Measurements from ENCODE around the gene AARS1. TPM values are rescaled to one million over a fixed set of nuclear protein-coding genes. Genes with fewer than 3 reads are reported as not detected.
A peak's percentile ranks its signal among the peaks of the same experiment; 100 is the strongest.
"Not testable (repeated sequence)": the region's sequence is repeated elsewhere in the genome, so short reads cannot be mapped to it uniquely, and the experiment has no call there.

AARS1 gene
- polyA plus RNA-seq, 1 of the 3 experiments (the other 2 are of a cell fraction) = 70.5 TPM

DNA sequence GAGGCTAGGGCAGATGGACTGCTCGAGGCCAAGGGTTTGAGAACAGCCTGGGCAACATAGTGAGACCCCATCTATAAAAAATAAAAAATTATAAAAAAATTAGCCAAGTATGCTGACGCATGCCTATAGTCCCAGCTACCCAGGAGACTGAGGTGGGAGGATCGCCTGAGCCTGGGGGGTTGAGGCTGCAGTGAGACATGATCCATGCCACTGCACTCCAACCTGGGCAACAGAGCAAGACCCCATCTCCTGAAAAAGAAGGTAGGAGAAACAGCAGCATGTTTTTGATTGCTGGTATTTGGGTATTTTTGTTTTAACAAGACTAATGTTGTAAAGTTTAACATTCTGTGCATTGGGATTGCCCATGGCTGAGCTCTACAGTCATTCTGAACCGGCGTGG is 48.5 kb upstream of the AARS1 start:
- H3K4me3 ChIP-seq (ENCODE audit: low read depth in 2 of 2, low read length in 1 of 2) = no peak overlapping the region
- no peak overlapping the region for H3K27ac ChIP-seq (ENCODE audit: low read depth in 2 of 2, low read length in 1 of 2)
- no peaks in the 10 kb centered on the region for H3K4me1 ChIP-seq (ENCODE audit: control insufficient read depth in 1 of 2, insufficient read depth in 2 of 2, low read depth in 1 of 2, low read length in 1 of 2)
- peaks cover 19 to 21% of the 10 kb centered on the region in 2 experiments for H3K36me3 ChIP-seq (replicated peaks in 1 of 2; ENCODE audit: control insufficient read depth in 1 of 2, insufficient read depth in 2 of 2, low read length in 1 of 2)
- no peaks in the 10 kb centered on the region for H3K9me3 ChIP-seq
- H3K9me2 ChIP-seq = no peaks in the 10 kb centered on the region
- no peak overlapping the region for H3K4me2 ChIP-seq
- no peaks in the 10 kb centered on the region for H3K27me3 ChIP-seq (ENCODE audit: insufficient read depth)
- ChIA-PET POLR2A (no interaction called here), CTCF (interaction anchor here (1.1 kb wide), 1 partner anchor 12 kb away, joined by 3 read pairs; no protein-coding TSS in a partner anchor)
- no peak overlapping the region for H2AFZ ChIP-seq (ENCODE audit: low read depth)
- WGBS (ENCODE audit: low lambda C conversion rate) = 94% methylated on average over 5 of the region's 5 CpGs
- no peak overlapping the region for H3K9ac ChIP-seq
- no peaks in the 10 kb centered on the region for H3K79me2 ChIP-seq (ENCODE audit: insufficient read depth)
- TF ChIP-seq RAD21 (IDR thresholded peaks at IDR 0.05; ENCODE audit: low read length) = no peak
- no peak for TF ChIP-seq SMC3 (IDR thresholded peaks at IDR 0.05; ENCODE audit: low read depth, low read length)
- TF ChIP-seq, protein P1, sequence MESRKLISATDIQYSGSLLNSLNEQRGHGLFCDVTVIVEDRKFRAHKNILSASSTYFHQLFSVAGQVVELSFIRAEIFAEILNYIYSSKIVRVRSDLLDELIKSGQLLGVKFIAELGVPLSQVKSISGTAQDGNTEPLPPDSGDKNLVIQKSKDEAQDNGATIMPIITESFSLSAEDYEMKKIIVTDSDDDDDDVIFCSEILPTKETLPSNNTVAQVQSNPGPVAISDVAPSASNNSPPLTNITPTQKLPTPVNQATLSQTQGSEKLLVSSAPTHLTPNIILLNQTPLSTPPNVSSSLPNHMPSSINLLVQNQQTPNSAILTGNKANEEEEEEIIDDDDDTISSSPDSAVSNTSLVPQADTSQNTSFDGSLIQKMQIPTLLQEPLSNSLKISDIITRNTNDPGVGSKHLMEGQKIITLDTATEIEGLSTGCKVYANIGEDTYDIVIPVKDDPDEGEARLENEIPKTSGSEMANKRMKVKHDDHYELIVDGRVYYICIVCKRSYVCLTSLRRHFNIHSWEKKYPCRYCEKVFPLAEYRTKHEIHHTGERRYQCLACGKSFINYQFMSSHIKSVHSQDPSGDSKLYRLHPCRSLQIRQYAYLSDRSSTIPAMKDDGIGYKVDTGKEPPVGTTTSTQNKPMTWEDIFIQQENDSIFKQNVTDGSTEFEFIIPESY (IDR thresholded peaks at IDR 0.05; ENCODE audit: borderline replicate concordance, low read depth) = no peak
- TF ChIP-seq NFIC (IDR thresholded peaks at IDR 0.05; ENCODE audit: borderline replicate concordance) = no peak
- no peak for TF ChIP-seq SIN3A (IDR thresholded peaks at IDR 0.05; ENCODE audit: borderline replicate concordance, low read depth, low read length)
- H3F3A ChIP-seq (replicated peaks; ENCODE audit: insufficient read depth) = peaks cover 4% of the 10 kb centered on the region
- H4K20me1 ChIP-seq (ENCODE audit: insufficient read depth) = no peaks in the 10 kb centered on the region
- no peak for DNase-seq

DNA sequence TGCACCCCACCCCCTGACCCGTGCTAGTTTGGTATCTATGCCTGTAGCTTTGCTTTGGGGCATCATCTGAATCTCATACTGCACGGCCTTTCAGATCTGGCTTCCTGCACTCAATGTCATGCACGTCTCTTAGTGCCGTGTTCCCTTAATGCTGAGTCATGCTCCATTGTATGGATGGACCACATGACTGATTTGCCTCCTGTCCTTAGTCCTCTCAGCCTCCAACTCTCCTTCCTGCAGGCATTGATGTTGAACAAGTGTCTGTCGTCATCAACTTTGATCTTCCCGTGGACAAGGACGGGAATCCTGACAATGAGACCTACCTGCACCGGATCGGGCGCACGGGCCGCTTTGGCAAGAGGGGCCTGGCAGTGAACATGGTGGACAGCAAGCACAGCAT is 43.4 kb upstream of the AARS1 start:
- 83% methylated on average over 5 of the region's 12 CpGs for WGBS (ENCODE audit: low lambda C conversion rate)
- H3K4me2 ChIP-seq; H3K9me3 ChIP-seq; H3K79me2 ChIP-seq (ENCODE audit: insufficient read depth); H2AFZ ChIP-seq (ENCODE audit: low read depth); H3K27ac ChIP-seq (ENCODE audit: low read depth in 2 of 2, low read length in 1 of 2); H3K4me3 ChIP-seq (ENCODE audit: low read depth in 2 of 2, low read length in 1 of 2); DNase-seq; H3K4me1 ChIP-seq (ENCODE audit: control insufficient read depth in 1 of 2, insufficient read depth in 2 of 2, low read depth in 1 of 2, low read length in 1 of 2); H3K9ac ChIP-seq; H3F3A ChIP-seq (replicated peaks; ENCODE audit: insufficient read depth); POLR2A ChIA-PET; H3K9me2 ChIP-seq; H3K27me3 ChIP-seq (ENCODE audit: insufficient read depth); H4K20me1 ChIP-seq (ENCODE audit: insufficient read depth): not testable (repeated sequence)
- CTCF ChIA-PET = interaction anchor here (0.8 to 1.9 kb wide), 3 partner anchors 11 to 182 kb away, joined by 3 to 4 read pairs (median 3); no protein-coding TSS in a partner anchor
- peaks cover 24 to 38% of the 10 kb centered on the region in 2 experiments for H3K36me3 ChIP-seq (replicated peaks in 1 of 2; ENCODE audit: control insufficient read depth in 1 of 2, insufficient read depth in 2 of 2, low read length in 1 of 2)

DNA sequence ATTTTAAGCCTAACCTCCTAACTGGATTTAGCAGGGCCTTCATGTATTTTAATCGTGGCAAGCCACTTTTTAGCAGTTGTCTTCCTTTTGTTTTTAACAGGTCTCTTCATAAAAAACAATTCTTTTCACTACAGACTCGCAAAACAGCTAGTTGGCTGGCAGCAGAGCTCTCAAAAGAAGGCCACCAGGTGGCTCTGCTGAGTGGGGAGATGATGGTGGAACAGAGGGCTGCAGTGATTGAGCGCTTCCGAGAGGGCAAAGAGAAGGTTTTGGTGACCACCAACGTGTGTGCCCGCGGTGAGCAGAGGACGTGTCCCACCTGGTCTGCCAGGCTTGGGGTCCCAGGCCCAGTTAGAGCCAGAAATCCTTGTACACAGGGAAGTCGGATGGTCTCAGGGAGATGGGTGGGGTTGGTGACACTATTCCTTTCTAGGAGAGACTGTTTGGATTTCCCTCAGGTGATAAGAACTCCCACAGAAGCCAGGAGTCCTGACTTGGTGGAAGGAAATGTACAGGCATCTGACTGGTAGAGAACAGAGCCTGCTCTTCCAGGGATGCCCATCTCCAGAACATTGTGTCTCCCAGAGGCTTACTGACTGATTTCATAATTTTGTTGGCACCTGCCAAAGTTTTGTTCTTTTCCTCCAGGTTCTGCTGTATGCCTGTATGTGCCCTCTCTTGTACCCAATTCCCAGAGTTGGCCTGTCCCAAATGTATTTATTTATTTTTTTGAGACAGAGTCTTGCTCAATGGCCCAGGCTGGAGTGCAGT is 42.5 kb upstream of the AARS1 start:
- Histone ChIP-seq H3K4me1 (ENCODE audit: control insufficient read depth in 1 of 2, insufficient read depth in 2 of 2, low read depth in 1 of 2, low read length in 1 of 2) (no peaks in the 10 kb centered on the region), H3F3A (replicated peaks; ENCODE audit: insufficient read depth) (peaks cover under 1% of the 10 kb centered on the region), H3K4me2 (no peak overlapping the region), H3K4me3 (ENCODE audit: low read depth in 2 of 2, low read length in 1 of 2) (no peak overlapping the region), H3K9ac (no peak overlapping the region), H2AFZ (ENCODE audit: low read depth) (no peak overlapping the region), H3K79me2 (ENCODE audit: insufficient read depth) (no peaks in the 10 kb centered on the region), H3K27ac (ENCODE audit: low read depth in 2 of 2, low read length in 1 of 2) (no peak overlapping the region), H3K36me3 (replicated peaks in 1 of 2; ENCODE audit: control insufficient read depth in 1 of 2, insufficient read depth in 2 of 2, low read length in 1 of 2) (peaks cover 24 to 36% of the 10 kb centered on the region in 2 experiments), H3K27me3 (ENCODE audit: insufficient read depth) (no peaks in the 10 kb centered on the region), H4K20me1 (ENCODE audit: insufficient read depth) (no peaks in the 10 kb centered on the region), H3K9me3 (no peaks in the 10 kb centered on the region), H3K9me2 (no peaks in the 10 kb centered on the region)
- WGBS (ENCODE audit: low lambda C conversion rate) = 83% methylated on average over 9 of the region's 9 CpGs
- POLR2A ChIA-PET = no interaction called here
- DNase-seq = no peak
- no peak for TF ChIP-seq NRF1 (IDR thresholded peaks at IDR 0.05; ENCODE audit: low read depth, low read length)
- TF ChIP-seq, protein P2, sequence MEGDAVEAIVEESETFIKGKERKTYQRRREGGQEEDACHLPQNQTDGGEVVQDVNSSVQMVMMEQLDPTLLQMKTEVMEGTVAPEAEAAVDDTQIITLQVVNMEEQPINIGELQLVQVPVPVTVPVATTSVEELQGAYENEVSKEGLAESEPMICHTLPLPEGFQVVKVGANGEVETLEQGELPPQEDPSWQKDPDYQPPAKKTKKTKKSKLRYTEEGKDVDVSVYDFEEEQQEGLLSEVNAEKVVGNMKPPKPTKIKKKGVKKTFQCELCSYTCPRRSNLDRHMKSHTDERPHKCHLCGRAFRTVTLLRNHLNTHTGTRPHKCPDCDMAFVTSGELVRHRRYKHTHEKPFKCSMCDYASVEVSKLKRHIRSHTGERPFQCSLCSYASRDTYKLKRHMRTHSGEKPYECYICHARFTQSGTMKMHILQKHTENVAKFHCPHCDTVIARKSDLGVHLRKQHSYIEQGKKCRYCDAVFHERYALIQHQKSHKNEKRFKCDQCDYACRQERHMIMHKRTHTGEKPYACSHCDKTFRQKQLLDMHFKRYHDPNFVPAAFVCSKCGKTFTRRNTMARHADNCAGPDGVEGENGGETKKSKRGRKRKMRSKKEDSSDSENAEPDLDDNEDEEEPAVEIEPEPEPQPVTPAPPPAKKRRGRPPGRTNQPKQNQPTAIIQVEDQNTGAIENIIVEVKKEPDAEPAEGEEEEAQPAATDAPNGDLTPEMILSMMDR (IDR thresholded peaks at IDR 0.05) = peak; percentile 61
- CTCF ChIA-PET = interaction anchor here (0.6 to 2.1 kb wide), 6 partner anchors 10 to 1934 kb away, joined by 3 to 5 read pairs (median 3); no protein-coding TSS in a partner anchor

Measured in SK-N-SH (cell line).